Neuronal stem cell (in vitro differentiated cells): ENCODE measurements around the gene TNNT1.
A peak's percentile ranks its signal among the peaks of the same experiment; 100 is the strongest.

Experiments used
- DNase-seq: peaks from one replicate; pipeline ENCODE4 v3.0.0-alpha.2; 2013; ENCODE audit warnings: low spot score
- H2AFZ ChIP-seq: one replicate; pipeline ENCODE4 v1.6.1; 2013; ENCODE audit warnings: mild to moderate bottlenecking, low read length, inconsistent platforms
- H2AK5ac ChIP-seq: 2 replicates; pipeline ENCODE4 v1.6.1; 2013; ENCODE audit warnings: low read depth, mild to moderate bottlenecking, inconsistent platforms, low read length, moderate library complexity, mixed read lengths
- H2BK120ac ChIP-seq: 2 replicates; pipeline ENCODE4 v1.6.1; 2013; ENCODE audit warnings: low read depth, mild to moderate bottlenecking, inconsistent platforms, low read length, moderate library complexity, mixed read lengths
- H2BK12ac ChIP-seq: one replicate; pipeline ENCODE4 v1.6.1; 2013; ENCODE audit warnings: low read length, inconsistent platforms
- H2BK15ac ChIP-seq: 2 replicates; pipeline ENCODE4 v1.6.1; 2013; ENCODE audit warnings: mild to moderate bottlenecking, low read length, inconsistent platforms, mixed read lengths
- H2BK5ac ChIP-seq: one replicate; pipeline ENCODE4 v1.6.1; 2013; ENCODE audit warnings: inconsistent platforms, mild to moderate bottlenecking, low read length, moderate library complexity
- H3K14ac ChIP-seq: one replicate; pipeline ENCODE4 v1.6.1; 2013; ENCODE audit warnings: low read length, inconsistent platforms
- H3K18ac ChIP-seq: 2 replicates; pipeline ENCODE4 v1.6.1; 2013; ENCODE audit warnings: low read length, inconsistent platforms
- H3K23ac ChIP-seq: 2 replicates; pipeline ENCODE4 v1.6.1; 2013; ENCODE audit warnings: low read depth, mild to moderate bottlenecking, mixed read lengths, low read length, inconsistent platforms; ENCODE audit not compliant: poor library complexity
- H3K27ac ChIP-seq: replicated peaks from 3 replicates; pipeline ENCODE4 v1.5.1; 2013; ENCODE audit warnings: low read length, inconsistent platforms
- H3K27me3 ChIP-seq, 3 experiments: 2 replicates each; pipeline ENCODE4 v1.6.1; 2013; ENCODE audit warnings: low read length in 3 of 3, mild to moderate bottlenecking in 2 of 3, inconsistent platforms in 1 of 3, low read depth in 1 of 3, mixed read lengths in 1 of 3, moderate library complexity in 1 of 3; ENCODE audit not compliant: control insufficient read depth in 3 of 3, insufficient read depth in 3 of 3
- H3K36me3 ChIP-seq, 2 donors: replicated peaks in 1 of 2; 2 replicates each; pipeline ENCODE4 v1.6.1; 2013; ENCODE audit warnings: low read length in 2 of 2; ENCODE audit not compliant: control insufficient read depth in 2 of 2, insufficient read depth in 2 of 2
- H3K4ac ChIP-seq: 2 replicates; pipeline ENCODE4 v1.6.1; 2013; ENCODE audit warnings: inconsistent platforms, mild to moderate bottlenecking, low read length, moderate library complexity
- H3K4me1 ChIP-seq, 2 donors: 1 replicate in 1 of 2; 2 replicates in 1 of 2; pipeline ENCODE4 v1.6.1; 2013; ENCODE audit warnings: low read length in 2 of 2, low read depth in 1 of 2; ENCODE audit not compliant: control insufficient read depth in 2 of 2, insufficient read depth in 1 of 2
- H3K4me2 ChIP-seq: one replicate; pipeline ENCODE4 v1.6.1; 2013; ENCODE audit warnings: mild to moderate bottlenecking, low read length, inconsistent platforms; ENCODE audit not compliant: insufficient read depth, poor library complexity, severe bottlenecking
- H3K4me3 ChIP-seq, 2 donors: 2 replicates each; pipeline ENCODE4 v1.5.1; 2013; ENCODE audit warnings: low read length in 2 of 2, mild to moderate bottlenecking in 2 of 2, inconsistent platforms in 1 of 2, moderate library complexity in 1 of 2
- H3K79me1 ChIP-seq: one replicate; pipeline ENCODE4 v1.6.1; 2013; ENCODE audit warnings: low read depth, mild to moderate bottlenecking, inconsistent platforms, low read length, moderate library complexity
- H3K9ac ChIP-seq: one replicate; pipeline ENCODE4 v1.6.1; 2013; ENCODE audit warnings: mild to moderate bottlenecking, low read depth, low read length, inconsistent platforms; ENCODE audit not compliant: poor library complexity
- H3K9me3 ChIP-seq, 2 donors: replicated peaks in 1 of 2; 2 replicates each; pipeline versions ENCODE3 to v1.6.1; 2013; ENCODE audit warnings: low read length in 2 of 2, mild to moderate bottlenecking in 2 of 2, inconsistent platforms in 1 of 2, low read depth in 1 of 2, mixed read lengths in 1 of 2, moderate library complexity in 1 of 2; ENCODE audit not compliant: control insufficient read depth in 2 of 2, insufficient read depth in 1 of 2
- H4K8ac ChIP-seq: one replicate; pipeline ENCODE4 v1.6.1; 2013; ENCODE audit warnings: low read depth, mild to moderate bottlenecking, inconsistent platforms, low read length, moderate library complexity
- H4K91ac ChIP-seq: one replicate; pipeline ENCODE4 v1.6.1; 2013; ENCODE audit warnings: low read length, low read depth, mild to moderate bottlenecking, inconsistent platforms; ENCODE audit not compliant: poor library complexity
- WGBS, 2 donors: extraction: QIAGEN DNeasy Blood & Tissue Kit; methylation state at CpG; one replicate each; pipeline ENCODE4 v1.1.7; 2013; ENCODE audit warnings: missing lambda C conversion rate in 2 of 2, mixed read lengths in 1 of 2; ENCODE audit not compliant: insufficient read length in 2 of 2, insufficient replicate concordance in 1 of 2; ENCODE audit errors: extremely low coverage in 2 of 2; 5-methylcytosine and 5-hydroxymethylcytosine counted together

TNNT1 gene

DNA sequence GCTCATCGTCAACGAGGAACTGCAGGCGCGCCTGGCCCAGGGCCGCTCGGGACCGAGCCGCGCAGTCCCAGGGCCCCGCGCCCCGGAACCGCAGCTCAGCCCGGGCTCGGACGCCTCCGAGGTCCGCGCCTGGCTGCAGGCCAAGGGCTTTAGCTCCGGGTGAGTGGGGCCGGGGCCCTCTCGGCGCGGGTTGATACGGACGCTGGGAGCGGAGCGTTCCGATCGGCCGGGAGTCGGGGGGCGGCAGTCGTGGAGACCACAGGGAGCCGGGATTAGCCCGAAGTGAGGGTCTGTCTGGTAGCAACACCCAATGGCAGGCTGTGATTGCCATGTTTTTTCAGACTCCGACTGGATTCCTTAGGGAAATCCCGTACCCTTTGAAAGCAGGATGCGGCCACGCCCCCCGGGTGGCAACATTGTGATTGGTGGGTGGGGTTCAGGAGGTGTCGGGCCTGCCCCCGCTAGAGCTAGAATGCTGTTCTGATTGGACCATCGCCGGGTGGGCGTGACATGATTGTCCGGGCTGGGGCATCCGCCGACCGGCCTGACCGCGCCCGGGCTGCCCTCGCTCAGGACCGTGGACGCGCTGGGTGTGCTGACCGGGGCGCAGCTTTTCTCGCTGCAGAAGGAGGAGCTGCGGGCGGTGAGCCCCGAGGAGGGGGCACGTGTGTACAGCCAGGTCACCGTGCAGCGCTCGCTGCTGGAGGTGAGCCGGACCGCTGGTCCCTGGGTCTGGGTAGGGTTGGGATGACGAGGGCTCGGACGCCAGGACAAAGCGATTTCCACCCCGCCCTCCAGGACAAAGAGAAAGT, 62.1 kb downstream of the TNNT1 start:
- Histone ChIP-seq H2BK5ac (peak overlapping the region; percentile 97), H2AFZ (peak overlapping the region; percentile 86), H2BK12ac (peak overlapping the region; percentile 79), H2BK15ac (peak overlapping the region; percentile 97), H4K91ac (no peak overlapping the region), H3K9me3 (peaks cover 2 to 5% of the 10 kb centered on the region in 2 donors), H3K4ac (no peak overlapping the region), H2BK120ac (peak overlapping the region; percentile 28), H4K8ac (peak overlapping the region; percentile 29), H3K27me3 (peaks cover 4 to 35% (median 19%) of the 10 kb centered on the region in 3 experiments), H2AK5ac (peak overlapping the region; percentile 40), H3K18ac (peak overlapping the region; percentile 99), H3K4me1 (peaks cover 19 to 27% of the 10 kb centered on the region in 2 donors), H3K4me3 (peak overlapping the region; percentile 60 to 93), H3K23ac (peak overlapping the region; percentile 96), H3K14ac (peak overlapping the region; percentile 50), H3K4me2 (peak overlapping the region; percentile 97), H3K36me3 (peaks cover 15 to 24% of the 10 kb centered on the region in 2 donors), H3K9ac (peak overlapping the region; percentile 91), H3K79me1 (peaks cover 3% of the 10 kb centered on the region), H3K27ac (peak overlapping the region; percentile 85)
- WGBS, 2 donors: no CpG with 5 or more reads among the region's 74 CpGs
- peak; percentile 99 for DNase-seq

DNA sequence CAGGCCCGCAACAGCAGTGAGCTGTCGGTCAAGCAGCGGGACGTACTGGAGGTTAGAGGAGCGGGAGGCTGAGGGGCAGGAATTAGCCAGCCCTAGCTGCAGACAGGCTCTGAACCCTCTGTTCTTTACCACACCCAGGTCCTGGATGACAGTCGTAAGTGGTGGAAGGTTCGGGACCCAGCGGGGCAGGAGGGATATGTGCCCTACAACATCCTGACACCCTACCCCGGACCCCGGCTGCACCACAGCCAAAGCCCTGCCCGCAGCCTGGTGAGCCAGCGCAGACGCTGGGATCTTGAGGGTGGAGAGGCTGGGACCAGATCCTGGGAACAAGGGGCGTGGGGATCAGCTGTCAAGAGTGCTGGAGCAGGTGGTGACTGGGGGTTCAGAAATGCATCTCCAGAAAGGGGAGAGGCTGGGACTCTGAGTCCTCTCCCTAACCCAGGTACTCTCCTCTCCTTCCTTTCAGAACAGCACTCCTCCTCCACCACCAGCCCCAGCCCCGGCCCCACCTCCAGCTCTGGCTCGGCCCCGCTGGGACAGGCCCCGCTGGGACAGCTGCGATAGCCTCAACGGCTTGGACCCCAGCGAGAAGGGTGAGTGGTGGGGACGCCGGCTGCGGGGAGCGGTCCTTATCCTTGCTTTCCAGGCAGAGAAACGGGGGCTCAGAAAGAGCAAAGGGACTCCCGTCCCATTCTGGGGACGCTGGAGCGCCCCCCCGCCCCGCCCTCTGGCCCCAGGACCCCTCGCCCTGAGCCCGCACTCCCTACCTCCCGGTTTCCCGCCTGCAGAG, 62.9 kb downstream of the TNNT1 start:
- Histone ChIP-seq H4K91ac (no peak overlapping the region), H3K4ac (no peak overlapping the region), H2BK5ac (peak overlapping the region; percentile 97), H3K79me1 (peaks cover 3% of the 10 kb centered on the region), H2BK15ac (peak overlapping the region; percentile 62), H3K23ac (peak overlapping the region; percentile 77), H3K4me1 (peaks cover 19 to 22% of the 10 kb centered on the region in 2 donors), H3K36me3 (peaks cover 11 to 17% of the 10 kb centered on the region in 2 donors), H3K9me3 (peaks cover 2 to 9% of the 10 kb centered on the region in 2 donors), H2AK5ac (peak overlapping the region; percentile 15), H3K4me3 (peak overlapping the region; percentile 60 to 88), H3K9ac (peak overlapping the region; percentile 91), H3K27ac (peak overlapping the region; percentile 84), H2BK12ac (peak overlapping the region; percentile 79), H2BK120ac (peak overlapping the region; percentile 28), H3K18ac (peak overlapping the region; percentile 89), H3K27me3 (peaks cover 4 to 43% (median 27%) of the 10 kb centered on the region in 3 experiments), H3K4me2 (peak overlapping the region; percentile 97), H3K14ac (no peak overlapping the region), H4K8ac (no peak overlapping the region), H2AFZ (peak overlapping the region; percentile 86)
- DNase-seq: no peak
- whole genome bisulfite sequencing, 2 donors: no CpG with 5 or more reads among the region's 35 CpGs

DNA sequence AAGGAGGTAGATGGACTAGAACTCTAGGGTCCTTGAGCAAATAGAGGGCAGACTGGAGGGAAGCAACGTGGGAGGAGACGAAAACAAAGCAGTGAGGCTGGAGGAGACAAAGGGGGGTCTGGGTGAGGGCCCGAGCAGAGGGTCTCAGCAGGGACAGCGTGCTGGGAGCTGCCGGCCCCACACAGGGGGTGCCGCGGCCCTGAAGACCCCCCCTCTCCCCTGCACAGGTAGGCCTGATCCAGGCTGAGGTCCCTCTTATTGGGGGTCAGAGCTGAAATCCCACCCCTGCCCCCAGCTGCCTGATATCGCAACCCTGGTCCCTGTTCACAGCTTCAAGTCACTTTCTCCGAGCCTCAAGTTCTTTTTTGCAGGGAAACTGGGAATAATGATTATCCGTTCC, 64.6 kb downstream of the TNNT1 start:
- no peak overlapping the region for H2BK120ac ChIP-seq
- peak overlapping the region; percentile 56 for H3K9ac ChIP-seq
- H2BK15ac ChIP-seq: no peak overlapping the region
- H4K8ac ChIP-seq: no peak overlapping the region
- peak overlapping the region; percentile 74 for H2AK5ac ChIP-seq
- no peak overlapping the region for H2BK5ac ChIP-seq
- no peak for DNase-seq
- no peak overlapping the region for H3K14ac ChIP-seq
- no peak overlapping the region for H3K4me3 ChIP-seq
- H3K23ac ChIP-seq: no peak overlapping the region
- peaks cover 3% of the 10 kb centered on the region for H3K79me1 ChIP-seq
- H3K4me2 ChIP-seq: no peak overlapping the region
- no peak overlapping the region for H3K27ac ChIP-seq
- peaks cover 4 to 60% (median 42%) of the 10 kb centered on the region in 3 experiments for H3K27me3 ChIP-seq
- H3K18ac ChIP-seq: peak overlapping the region; percentile 42
- no peak overlapping the region for H2AFZ ChIP-seq
- no peak overlapping the region for H4K91ac ChIP-seq
- peaks cover 2 to 12% of the 10 kb centered on the region in 2 donors for H3K9me3 ChIP-seq
- H3K36me3 ChIP-seq: peaks cover 1 to 2% of the 10 kb centered on the region in 2 donors
- peaks cover 21 to 30% of the 10 kb centered on the region in 2 donors for H3K4me1 ChIP-seq
- no CpG with 5 or more reads among the region's 10 CpGs for WGBS, 2 donors
- H2BK12ac ChIP-seq: no peak overlapping the region
- H3K4ac ChIP-seq: no peak overlapping the region
